Adipocyte (in vitro differentiated cells): Measurements from ENCODE around the gene JUN.

ENCODE experiments used
- DNase-seq: peaks from one replicate; pipeline ENCODE4 v3.0.0-alpha.2; 2015; ENCODE audit warnings: low read depth
- H3K27me3 ChIP-seq: replicated peaks from 2 replicates; pipeline ENCODE4 v1.7.0; 2013; ENCODE audit warnings: mild to moderate bottlenecking, low read length, moderate library complexity; ENCODE audit not compliant: control insufficient read depth, insufficient read depth
- H3K36me3 ChIP-seq: 2 replicates; pipeline ENCODE4 v1.7.0; 2013; ENCODE audit warnings: low read length, mild to moderate bottlenecking, moderate library complexity; ENCODE audit not compliant: control insufficient read depth, insufficient read depth, severe bottlenecking
- H3K4me1 ChIP-seq: 2 replicates; pipeline ENCODE4 v1.7.0; 2013; ENCODE audit warnings: mild to moderate bottlenecking, low read length, moderate library complexity; ENCODE audit not compliant: control insufficient read depth, insufficient read depth
- H3K4me3 ChIP-seq: 2 replicates; pipeline ENCODE4 v1.7.0; 2013; ENCODE audit warnings: mild to moderate bottlenecking, low read length, moderate library complexity
- H3K9ac ChIP-seq: 2 replicates; pipeline ENCODE4 v1.7.0; 2013; ENCODE audit warnings: mild to moderate bottlenecking, low read length, moderate library complexity
- H3K9me3 ChIP-seq: 2 replicates; pipeline ENCODE4 v1.7.0; 2013; ENCODE audit warnings: mild to moderate bottlenecking, low read length, moderate library complexity; ENCODE audit not compliant: control insufficient read depth

The JUN gene

DNA sequence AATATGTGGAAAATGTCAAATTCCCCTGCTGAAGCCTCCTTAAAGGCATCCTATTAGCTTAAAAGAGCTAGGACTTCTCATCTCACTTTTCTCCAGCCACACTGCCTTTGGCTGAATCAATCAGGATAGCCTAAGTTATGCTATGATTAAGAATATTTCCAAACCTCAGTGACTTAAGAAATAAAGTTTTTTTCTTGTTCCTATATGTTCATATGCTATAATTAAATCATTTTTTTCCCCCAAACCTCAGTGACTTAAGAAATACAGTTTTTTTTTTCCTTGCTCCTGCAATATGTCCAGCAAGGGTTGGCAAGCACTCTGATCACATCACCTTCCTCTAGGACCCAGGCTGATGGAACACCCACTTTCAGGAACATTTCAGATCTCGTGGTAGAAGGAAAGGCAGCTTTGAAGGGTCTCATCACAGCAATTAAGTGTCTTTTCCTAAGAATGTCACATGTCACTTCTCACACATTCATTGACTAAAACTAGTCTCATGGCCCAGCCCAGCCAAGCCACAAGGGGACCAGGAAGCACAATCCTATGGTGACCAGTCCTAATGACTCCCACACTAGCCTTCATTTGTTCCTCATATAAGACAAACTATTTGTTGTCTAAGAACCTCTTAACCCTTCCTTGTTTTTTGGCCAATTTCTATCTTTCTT lies 6.3 kb upstream of the JUN start:
- H3K27me3 ChIP-seq: no peaks in the 10 kb centered on the region
- H3K9ac ChIP-seq: no peak overlapping the region
- no peak for DNase-seq
- no peak overlapping the region for H3K4me3 ChIP-seq
- no peaks in the 10 kb centered on the region for H3K9me3 ChIP-seq
- H3K36me3 ChIP-seq: no peaks in the 10 kb centered on the region
- peaks cover 16% of the 10 kb centered on the region for H3K4me1 ChIP-seq

DNA sequence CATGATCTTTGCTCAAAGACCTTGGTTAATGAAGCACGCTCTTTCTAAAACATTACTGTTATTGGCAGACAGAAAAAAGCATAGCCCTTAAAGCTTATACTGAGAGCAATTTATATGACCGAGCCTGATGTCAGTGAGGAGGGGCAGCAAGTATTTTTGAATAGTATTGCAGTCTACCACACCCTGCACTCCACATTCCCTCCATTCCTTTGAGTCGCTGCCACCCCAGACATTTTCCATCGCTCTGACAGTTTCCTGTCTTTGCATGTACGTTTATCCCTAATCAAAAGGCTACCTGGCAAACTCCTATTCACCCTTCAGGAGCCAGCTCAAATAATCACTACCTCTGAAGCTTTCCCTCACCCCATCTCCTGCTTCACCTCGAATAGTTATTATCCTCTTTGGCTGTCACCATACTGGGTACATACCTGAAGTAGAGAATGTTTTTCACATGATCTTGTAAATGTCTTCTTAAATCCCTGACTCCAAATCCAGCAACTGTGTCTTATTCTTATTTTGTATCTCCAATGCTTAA lies 5.5 kb upstream of the JUN start:
- no peak for DNase-seq
- H3K27me3 ChIP-seq: no peaks in the 10 kb centered on the region
- H3K9me3 ChIP-seq: no peaks in the 10 kb centered on the region

DNA sequence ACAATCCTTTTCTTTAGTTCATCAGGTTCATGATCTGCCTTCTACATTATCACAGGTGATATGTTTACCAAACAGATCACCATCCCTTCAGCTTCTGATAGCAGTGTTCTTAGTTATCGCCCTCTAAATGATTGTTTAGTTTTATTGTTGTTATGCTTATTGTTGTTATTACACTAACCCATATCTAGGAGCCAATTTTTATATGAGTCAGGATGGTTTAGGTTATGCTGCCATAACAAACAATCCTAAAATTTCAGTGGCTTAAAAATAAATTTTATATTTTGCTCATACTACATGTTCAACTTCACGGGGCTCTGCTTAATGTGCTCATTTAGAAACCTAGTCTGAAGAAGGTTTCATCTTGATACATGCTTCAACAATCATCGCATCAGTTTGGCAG lies 4.4 kb upstream of the JUN start:
- no peak overlapping the region for H3K4me3 ChIP-seq
- no peak overlapping the region for H3K9ac ChIP-seq
- H3K4me1 ChIP-seq: peaks cover 16% of the 10 kb centered on the region
- no peaks in the 10 kb centered on the region for H3K27me3 ChIP-seq
- no peak for DNase-seq
- no peaks in the 10 kb centered on the region for H3K9me3 ChIP-seq
- H3K36me3 ChIP-seq: no peaks in the 10 kb centered on the region

More for the DNA sequence above, 5.5 kb upstream of the JUN start:
- Histone ChIP-seq H3K4me3 (no peak overlapping the region), H3K36me3 (no peaks in the 10 kb centered on the region), H3K4me1 (peaks cover 16% of the 10 kb centered on the region), H3K9ac (no peak overlapping the region)

DNA sequence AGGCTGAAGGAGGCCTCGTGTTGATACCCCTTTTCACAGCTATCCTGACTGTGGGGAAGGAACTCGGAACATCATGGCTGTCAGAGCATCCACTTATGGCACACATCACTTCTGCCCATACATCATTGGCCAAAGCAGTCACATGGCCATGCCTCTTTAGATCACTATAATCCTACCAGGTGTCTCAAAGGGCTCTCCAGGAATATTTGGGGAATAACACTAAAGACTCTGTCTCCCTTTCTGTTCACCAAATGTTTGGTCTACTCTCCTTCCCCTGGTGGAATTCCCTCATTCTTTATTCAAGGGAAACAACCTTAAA lies 3.0 kb upstream of the JUN start:
- Histone ChIP-seq H3K36me3 (no peaks in the 10 kb centered on the region), H3K27me3 (no peaks in the 10 kb centered on the region), H3K4me1 (peaks cover 16% of the 10 kb centered on the region), H3K9ac (peak overlapping the region; percentile 95), H3K9me3 (no peaks in the 10 kb centered on the region), H3K4me3 (peak overlapping the region; percentile 26)
- DNase-seq: no peak

DNA sequence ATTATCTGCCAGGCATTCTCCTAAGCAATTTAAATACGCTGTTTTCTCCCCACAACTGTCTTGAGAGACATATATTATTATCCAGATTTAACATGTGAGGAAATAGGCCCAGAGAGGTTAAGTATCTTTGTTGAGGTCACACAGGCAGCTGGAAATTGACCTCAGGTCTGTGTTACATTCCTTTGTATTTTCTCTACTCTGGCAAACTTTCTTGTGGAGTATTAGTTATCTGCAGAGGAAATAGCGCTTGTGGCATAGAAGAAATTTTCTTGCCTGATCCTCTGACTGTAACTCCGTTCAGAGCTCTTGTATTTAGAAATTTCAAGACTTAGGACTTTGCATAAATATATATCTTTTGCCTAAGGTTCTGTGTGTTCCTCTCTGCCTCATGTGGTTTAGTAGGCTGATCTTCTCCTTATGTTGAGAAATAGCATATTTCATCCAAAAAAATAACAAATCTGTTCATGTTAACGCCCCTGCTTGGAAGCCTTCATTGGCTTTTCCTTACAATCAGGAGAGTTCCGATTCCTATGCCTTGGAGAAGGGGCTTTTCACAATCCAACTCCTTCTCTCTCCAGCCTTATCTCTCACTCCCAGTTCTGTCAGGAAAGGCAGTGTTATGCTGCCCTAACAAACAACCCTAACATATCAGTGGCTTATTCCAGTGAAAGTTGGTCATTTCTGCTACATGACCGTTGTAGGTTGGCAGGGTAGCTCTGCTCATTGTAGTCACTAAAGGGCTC lies 2.5 kb upstream of the JUN start:
- no peaks in the 10 kb centered on the region for H3K27me3 ChIP-seq
- no peaks in the 10 kb centered on the region for H3K9me3 ChIP-seq
- peaks cover 16% of the 10 kb centered on the region for H3K4me1 ChIP-seq
- no peaks in the 10 kb centered on the region for H3K36me3 ChIP-seq
- peak overlapping the region; percentile 86 for H3K4me3 ChIP-seq
- DNase-seq: peak; percentile 74
- peak overlapping the region; percentile 95 for H3K9ac ChIP-seq

DNA sequence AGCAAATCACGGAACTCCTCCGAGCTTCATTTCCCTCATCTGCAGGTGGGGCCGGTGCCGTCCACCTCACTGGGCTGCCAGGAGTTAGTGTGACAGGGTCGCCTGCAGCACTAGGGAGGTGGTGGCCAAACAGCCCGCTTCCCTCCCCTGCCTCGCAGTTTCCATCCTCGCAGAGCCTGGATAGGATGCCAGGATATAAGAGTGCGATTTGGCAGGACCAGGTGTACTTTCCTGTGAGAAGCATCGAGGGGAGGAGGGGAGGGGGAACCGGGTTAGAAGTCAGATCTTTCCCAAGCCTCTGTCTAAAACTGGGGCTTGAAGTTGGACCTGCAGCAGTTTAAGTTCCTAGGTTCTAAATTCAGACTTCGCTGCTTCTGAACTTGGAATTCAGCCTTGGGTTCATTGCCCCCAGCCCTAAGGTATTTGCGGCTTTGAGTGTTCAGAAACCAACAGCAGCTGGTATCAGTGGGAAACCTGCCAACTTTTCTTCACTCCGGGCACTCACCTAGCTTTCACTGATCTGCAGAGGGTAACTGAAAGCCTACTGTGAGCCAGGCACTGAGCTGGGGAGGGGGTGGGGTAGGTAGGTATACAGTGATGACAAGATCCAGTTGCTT lies 1.7 kb upstream of the JUN start:
- H3K9me3 ChIP-seq: no peaks in the 10 kb centered on the region
- no peaks in the 10 kb centered on the region for H3K36me3 ChIP-seq
- H3K27me3 ChIP-seq: no peaks in the 10 kb centered on the region
- peaks cover 21% of the 10 kb centered on the region for H3K4me1 ChIP-seq
- peak overlapping the region; percentile 95 for H3K9ac ChIP-seq
- no peak for DNase-seq
- peak overlapping the region; percentile 86 for H3K4me3 ChIP-seq

DNA sequence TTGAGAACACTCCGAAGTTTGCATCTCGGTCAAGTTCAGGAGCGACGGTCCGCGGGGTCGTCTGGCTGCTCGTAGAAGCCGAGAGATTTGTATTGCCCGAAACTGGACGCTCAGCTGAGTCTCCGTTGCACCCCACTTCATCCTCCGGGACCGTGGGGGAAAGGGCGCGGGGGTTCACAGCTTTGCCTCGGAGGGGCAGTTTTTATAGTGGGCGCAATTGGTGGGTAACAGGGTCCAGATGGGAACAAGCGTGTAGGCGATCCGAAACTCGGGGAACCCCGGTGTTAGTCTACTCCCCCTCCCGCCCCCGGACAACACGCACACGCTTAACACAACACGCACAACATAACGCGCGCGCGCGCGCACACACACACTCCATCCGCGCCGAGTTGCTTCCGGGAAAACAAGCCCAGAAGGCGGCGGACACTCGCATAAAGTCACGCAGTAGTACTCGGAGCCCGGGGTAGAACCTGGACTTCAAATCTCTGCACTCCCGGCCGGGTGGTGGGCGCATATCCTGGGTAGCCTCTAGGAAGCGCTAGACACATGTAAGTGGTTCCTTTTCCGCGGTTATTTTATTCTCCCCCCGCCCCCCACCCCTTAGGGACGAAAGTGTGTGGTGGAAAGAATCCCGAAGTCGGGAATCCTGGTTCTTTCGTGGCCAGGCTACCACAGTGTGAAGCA lies 1.1 kb upstream of the JUN start:
- Histone ChIP-seq H3K9me3 (no peaks in the 10 kb centered on the region), H3K4me3 (peak overlapping the region; percentile 86), H3K9ac (peak overlapping the region; percentile 95), H3K36me3 (no peaks in the 10 kb centered on the region), H3K27me3 (no peaks in the 10 kb centered on the region), H3K4me1 (peaks cover 27% of the 10 kb centered on the region)
- peak; percentile 95 for DNase-seq

DNA sequence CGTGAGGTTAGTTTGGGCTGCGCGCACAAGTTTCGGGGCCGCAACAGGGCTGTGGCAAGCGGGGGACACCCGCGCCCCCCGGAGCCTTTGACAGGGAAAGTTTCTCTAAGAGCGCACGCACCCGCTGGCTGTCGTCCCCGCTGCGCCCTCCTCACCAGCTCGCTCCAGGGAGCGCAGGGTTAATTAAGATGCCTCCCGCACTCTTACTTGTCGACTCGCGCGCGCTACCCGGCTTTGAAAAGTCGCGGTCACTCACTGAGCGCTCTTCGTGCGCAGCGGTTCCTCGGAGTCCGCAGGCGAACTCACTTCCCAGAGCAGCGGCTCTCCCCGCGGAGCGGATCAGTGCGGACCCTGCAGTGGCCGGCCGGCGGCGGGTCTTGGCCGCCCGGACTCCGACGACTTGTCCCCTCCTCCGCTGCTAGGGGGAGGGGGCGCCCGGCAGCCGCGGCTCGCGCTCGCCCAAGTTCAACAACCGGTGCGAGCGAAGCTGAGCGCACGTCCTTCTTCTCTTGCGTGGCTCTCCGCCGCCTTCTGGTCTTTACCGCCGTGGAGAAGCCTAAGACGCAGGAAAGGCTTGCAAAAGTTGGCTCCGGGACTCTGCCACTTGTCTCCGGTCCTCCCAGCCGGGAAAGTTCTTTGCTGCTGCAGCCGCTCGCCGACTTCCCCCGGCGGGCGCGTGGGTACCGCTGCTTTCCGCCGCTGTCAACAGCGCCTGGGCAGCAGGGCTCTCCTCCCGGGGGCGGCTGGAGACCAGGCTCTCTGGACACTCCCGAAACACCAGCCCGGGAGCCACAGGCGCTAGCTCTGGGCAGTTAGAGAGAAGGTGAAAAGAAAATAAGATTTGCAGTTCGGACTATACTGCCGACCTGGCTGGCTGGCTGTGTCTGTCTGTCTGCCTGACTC lies 506 bp downstream of the JUN start:
- Histone ChIP-seq H3K4me3 (peak overlapping the region; percentile 86), H3K27me3 (no peaks in the 10 kb centered on the region)
- DNase-seq: peak; percentile 74

DNA sequence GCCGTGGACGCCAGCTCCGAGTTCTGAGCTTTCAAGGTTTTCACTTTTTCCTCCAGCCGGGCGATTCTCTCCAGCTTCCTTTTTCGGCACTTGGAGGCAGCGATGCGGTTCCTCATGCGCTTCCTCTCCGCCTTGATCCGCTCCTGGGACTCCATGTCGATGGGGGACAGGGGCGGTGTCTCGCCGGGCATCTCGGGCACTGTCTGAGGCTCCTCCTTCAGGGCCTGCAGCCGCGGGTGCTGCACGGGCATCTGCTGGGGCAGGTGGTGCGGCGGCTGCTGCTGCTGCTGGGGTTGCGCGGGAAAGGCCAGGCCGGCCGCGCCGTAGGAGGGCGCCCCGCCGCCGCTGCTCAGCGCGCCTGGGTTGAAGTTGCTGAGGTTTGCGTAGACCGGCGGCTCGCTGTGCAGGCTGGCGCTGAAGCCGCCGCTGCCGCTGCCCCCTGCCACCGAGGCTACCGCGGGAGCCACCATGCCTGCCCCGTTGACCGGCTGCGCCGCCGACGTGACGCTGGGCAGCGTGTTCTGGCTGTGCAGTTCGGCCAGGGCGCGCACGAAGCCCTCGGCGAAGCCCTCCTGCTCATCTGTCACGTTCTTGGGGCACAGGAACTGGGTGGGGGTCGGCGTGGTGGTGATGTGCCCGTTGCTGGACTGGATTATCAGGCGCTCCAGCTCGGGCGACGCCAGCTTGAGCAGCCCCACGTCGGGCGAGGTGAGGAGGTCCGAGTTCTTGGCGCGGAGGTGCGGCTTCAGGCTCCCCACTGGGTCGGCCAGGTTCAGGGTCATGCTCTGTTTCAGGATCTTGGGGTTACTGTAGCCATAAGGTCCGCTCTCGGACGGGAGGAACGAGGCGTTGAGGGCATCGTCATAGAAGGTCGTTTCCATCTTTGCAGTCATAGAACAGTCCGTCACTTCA lies 1.4 kb downstream of the JUN start:
- H3K4me3 ChIP-seq: peak overlapping the region; percentile 86
- no peaks in the 10 kb centered on the region for H3K9me3 ChIP-seq
- no peaks in the 10 kb centered on the region for H3K36me3 ChIP-seq
- peak; percentile 57 for DNase-seq
- peaks cover 31% of the 10 kb centered on the region for H3K4me1 ChIP-seq
- H3K9ac ChIP-seq: peak overlapping the region; percentile 95
- no peaks in the 10 kb centered on the region for H3K27me3 ChIP-seq

More for the DNA sequence above, 506 bp downstream of the JUN start:
- Histone ChIP-seq H3K9ac (peak overlapping the region; percentile 95), H3K36me3 (no peaks in the 10 kb centered on the region), H3K9me3 (no peaks in the 10 kb centered on the region), H3K4me1 (peaks cover 31% of the 10 kb centered on the region)
